Measurements from ENCODE around the gene COA1. TPM values are rescaled to one million over a fixed set of nuclear protein-coding genes. Genes with fewer than 3 reads are reported as not detected.

Gene COA1
- total RNA-seq, 1 donor from 2014 or later: 55.5 TPM

- DNase-seq (ENCODE audit: low spot score): no peak
- Mint-ChIP-seq H3K9me3 (ENCODE audit: unreplicated experiment) (no peaks in the 10 kb centered on the region), H3K36me3 (ENCODE audit: low read depth, unreplicated experiment) (no peaks in the 10 kb centered on the region), H3K4me1 (ENCODE audit: unreplicated experiment) (peaks cover 48% of the 10 kb centered on the region), H3K27ac (ENCODE audit: unreplicated experiment) (no peak overlapping the region), H3K27me3 (ENCODE audit: unreplicated experiment) (peaks cover 3% of the 10 kb centered on the region), H3K4me3 (ENCODE audit: unreplicated experiment) (no peak overlapping the region)
- TF ChIP-seq, protein P1, sequence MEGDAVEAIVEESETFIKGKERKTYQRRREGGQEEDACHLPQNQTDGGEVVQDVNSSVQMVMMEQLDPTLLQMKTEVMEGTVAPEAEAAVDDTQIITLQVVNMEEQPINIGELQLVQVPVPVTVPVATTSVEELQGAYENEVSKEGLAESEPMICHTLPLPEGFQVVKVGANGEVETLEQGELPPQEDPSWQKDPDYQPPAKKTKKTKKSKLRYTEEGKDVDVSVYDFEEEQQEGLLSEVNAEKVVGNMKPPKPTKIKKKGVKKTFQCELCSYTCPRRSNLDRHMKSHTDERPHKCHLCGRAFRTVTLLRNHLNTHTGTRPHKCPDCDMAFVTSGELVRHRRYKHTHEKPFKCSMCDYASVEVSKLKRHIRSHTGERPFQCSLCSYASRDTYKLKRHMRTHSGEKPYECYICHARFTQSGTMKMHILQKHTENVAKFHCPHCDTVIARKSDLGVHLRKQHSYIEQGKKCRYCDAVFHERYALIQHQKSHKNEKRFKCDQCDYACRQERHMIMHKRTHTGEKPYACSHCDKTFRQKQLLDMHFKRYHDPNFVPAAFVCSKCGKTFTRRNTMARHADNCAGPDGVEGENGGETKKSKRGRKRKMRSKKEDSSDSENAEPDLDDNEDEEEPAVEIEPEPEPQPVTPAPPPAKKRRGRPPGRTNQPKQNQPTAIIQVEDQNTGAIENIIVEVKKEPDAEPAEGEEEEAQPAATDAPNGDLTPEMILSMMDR (IDR thresholded peaks at IDR 0.05; ENCODE audit: unreplicated experiment): no peak
Observed at GRCh38 chr7:43653466-43653865, 75.9 kb downstream of the COA1 start.

DNA sequence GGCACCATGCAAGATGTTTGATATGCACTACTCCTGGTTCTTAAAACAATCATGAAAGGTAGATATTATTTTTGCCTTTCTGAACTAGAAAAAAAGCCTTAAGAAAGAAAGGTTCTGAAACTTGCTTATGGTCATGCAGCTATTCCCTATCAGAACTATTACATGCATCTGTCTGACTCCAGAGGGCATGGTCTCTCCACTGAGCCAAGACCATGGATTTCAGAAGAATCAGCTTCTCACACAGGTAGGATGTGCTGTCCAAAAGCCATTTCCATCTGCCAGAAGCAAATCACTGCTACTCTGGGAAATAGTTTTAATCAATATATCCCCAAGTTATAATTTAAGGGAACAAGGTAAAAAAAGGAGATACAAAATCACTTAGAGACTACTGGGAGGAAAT lies 77.0 kb downstream of the COA1 start:
- TF ChIP-seq, protein P1 (IDR thresholded peaks at IDR 0.05; ENCODE audit: unreplicated experiment): no peak
- Mint-ChIP-seq H3K9me3 (ENCODE audit: unreplicated experiment) (no peaks in the 10 kb centered on the region), H3K27ac (ENCODE audit: unreplicated experiment) (peak overlapping the region; percentile 78), H3K4me3 (ENCODE audit: unreplicated experiment) (no peak overlapping the region), H3K4me1 (ENCODE audit: unreplicated experiment) (peaks cover 59% of the 10 kb centered on the region), H3K27me3 (ENCODE audit: unreplicated experiment) (peaks cover 7% of the 10 kb centered on the region), H3K36me3 (ENCODE audit: low read depth, unreplicated experiment) (no peaks in the 10 kb centered on the region)
- DNase-seq (ENCODE audit: low spot score): no peak

DNA sequence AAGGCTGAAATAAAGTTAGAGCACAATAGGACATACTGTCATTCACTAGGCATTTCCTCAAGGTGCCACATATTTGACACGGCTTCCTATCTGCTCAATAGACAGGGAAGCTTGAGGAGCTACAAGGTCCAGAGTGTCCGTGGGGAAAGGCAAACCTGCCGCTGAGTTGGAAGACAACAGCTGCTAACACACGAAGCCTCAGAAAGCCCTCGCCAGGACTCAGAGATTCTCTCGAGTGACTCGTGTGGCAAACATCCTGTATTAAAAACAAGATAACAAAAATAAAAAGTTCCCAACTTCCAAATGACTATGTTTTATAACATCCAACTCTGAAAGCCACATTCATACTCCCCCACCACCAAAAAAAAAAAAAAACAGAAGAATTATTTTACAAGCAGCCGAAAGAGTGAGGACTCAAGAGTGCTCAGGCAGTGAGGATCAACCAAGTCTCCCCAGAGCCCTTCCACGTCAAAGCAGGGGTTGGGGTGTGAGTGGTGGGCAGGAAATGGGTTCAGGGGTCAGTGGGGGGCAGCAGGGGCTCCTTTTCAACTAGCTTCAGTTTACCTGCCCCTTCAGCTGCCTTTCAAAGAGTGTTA lies 78.8 kb downstream of the COA1 start:
- Mint-ChIP-seq H3K27me3 (ENCODE audit: unreplicated experiment) (peaks cover 9% of the 10 kb centered on the region), H3K27ac (ENCODE audit: unreplicated experiment) (peak overlapping the region; percentile 92), H3K4me3 (ENCODE audit: unreplicated experiment) (no peak overlapping the region), H3K36me3 (ENCODE audit: low read depth, unreplicated experiment) (peaks cover 4% of the 10 kb centered on the region), H3K9me3 (ENCODE audit: unreplicated experiment) (no peaks in the 10 kb centered on the region), H3K4me1 (ENCODE audit: unreplicated experiment) (peaks cover 77% of the 10 kb centered on the region)
- TF ChIP-seq, protein P1 (IDR thresholded peaks at IDR 0.05; ENCODE audit: unreplicated experiment): no peak
- no peak for DNase-seq (ENCODE audit: low spot score)

DNA sequence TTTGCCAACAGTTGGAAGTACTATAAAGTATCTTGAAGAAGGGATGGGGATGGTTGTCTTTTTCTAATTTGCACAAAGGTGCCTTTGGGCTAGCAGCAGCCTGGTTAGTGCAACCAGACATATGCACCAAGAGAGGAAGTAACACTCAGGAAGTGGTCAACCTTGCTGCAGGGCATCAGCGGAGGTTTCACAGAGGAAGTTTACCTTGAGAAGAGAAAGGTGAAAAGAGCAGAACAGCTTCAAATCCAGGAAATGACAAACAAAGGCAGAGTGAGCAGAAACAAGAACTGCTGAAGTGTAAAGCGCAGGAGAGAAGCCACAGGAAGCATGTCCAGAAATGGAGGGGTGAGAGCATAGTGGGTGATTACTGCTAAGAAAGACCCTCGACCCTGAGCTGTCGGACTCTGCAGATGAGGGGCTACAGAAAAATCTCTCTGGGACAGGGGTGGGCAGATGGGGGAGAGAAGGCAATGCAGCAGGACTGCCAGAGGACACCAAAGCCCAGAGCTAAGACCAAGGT lies 79.5 kb downstream of the COA1 start:
- DNase-seq (ENCODE audit: low spot score): no peak
- peaks cover 4% of the 10 kb centered on the region for H3K36me3 Mint-ChIP-seq (ENCODE audit: low read depth, unreplicated experiment)
- peaks cover 9% of the 10 kb centered on the region for H3K27me3 Mint-ChIP-seq (ENCODE audit: unreplicated experiment)
- peak overlapping the region; percentile 92 for H3K27ac Mint-ChIP-seq (ENCODE audit: unreplicated experiment)
- peak overlapping the region; percentile 26 for H3K4me3 Mint-ChIP-seq (ENCODE audit: unreplicated experiment)
- TF ChIP-seq, protein P1 (IDR thresholded peaks at IDR 0.05; ENCODE audit: unreplicated experiment): no peak
- peaks cover 82% of the 10 kb centered on the region for H3K4me1 Mint-ChIP-seq (ENCODE audit: unreplicated experiment)
- no peaks in the 10 kb centered on the region for H3K9me3 Mint-ChIP-seq (ENCODE audit: unreplicated experiment)
